Measurements from ENCODE around the gene IL7R. TPM values are rescaled to one million over a fixed set of nuclear protein-coding genes. Genes with fewer than 3 reads are reported as not detected.

Gene IL7R, protein sequence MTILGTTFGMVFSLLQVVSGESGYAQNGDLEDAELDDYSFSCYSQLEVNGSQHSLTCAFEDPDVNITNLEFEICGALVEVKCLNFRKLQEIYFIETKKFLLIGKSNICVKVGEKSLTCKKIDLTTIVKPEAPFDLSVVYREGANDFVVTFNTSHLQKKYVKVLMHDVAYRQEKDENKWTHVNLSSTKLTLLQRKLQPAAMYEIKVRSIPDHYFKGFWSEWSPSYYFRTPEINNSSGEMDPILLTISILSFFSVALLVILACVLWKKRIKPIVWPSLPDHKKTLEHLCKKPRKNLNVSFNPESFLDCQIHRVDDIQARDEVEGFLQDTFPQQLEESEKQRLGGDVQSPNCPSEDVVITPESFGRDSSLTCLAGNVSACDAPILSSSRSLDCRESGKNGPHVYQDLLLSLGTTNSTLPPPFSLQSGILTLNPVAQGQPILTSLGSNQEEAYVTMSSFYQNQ
- not detected in 2 replicates for total RNA-seq (2016; rRNA removed; fragmentation: Illumina TruSeq; extraction: Trizol)
- not detected in 2 replicates for total RNA-seq (2016; cell fraction: cytosol; rRNA removed; fragmentation: Illumina TruSeq; extraction: Trizol; ENCODE audit: low read depth)
- total RNA-seq (2016; cell fraction: insoluble cytoplasmic fraction; rRNA removed; fragmentation: Illumina TruSeq; extraction: Trizol) = not detected in 2 replicates
- total RNA-seq (2016; cell fraction: membrane; rRNA removed; fragmentation: Illumina TruSeq; extraction: Trizol) = not detected in 2 replicates
- total RNA-seq (2016; cell fraction: nucleus; rRNA removed; fragmentation: Illumina TruSeq; extraction: Trizol) = not detected in 2 replicates
- polyA plus RNA-seq (2011; rRNA removed) = not detected in 2 replicates
- not detected in 2 replicates for polyA plus RNA-seq (2011; cell fraction: cytosol; rRNA removed)
- not detected in 2 replicates for polyA plus RNA-seq (2011; cell fraction: nucleus; rRNA removed)
- not detected in 2 replicates for polyA plus RNA-seq (2012)
- not detected in 2 replicates for polyA plus RNA-seq (2016; cell fraction: cytosol; fragmentation: Illumina TruSeq; extraction: Trizol; ENCODE audit: low read depth)
- not detected in 2 replicates for polyA plus RNA-seq (2016; cell fraction: insoluble cytoplasmic fraction; fragmentation: Illumina TruSeq; extraction: Trizol; ENCODE audit: low read depth)
- polyA plus RNA-seq (2016; cell fraction: membrane; fragmentation: Illumina TruSeq; extraction: Trizol; ENCODE audit: low read depth) = not detected in 2 replicates
- not detected in 2 replicates for polyA plus RNA-seq (2016; cell fraction: nucleus; fragmentation: Illumina TruSeq; extraction: Trizol; ENCODE audit: insufficient read depth, low read depth)
- polyA minus RNA-seq (2011; rRNA and poly(A)+ RNA removed; ENCODE audit: low replicate concordance) = 3.3 TPM in 1 of 2 replicates, not detected in the other
- not detected in 2 replicates for polyA minus RNA-seq (2011; cell fraction: cytosol; rRNA and poly(A)+ RNA removed)
- not detected in 2 replicates for polyA minus RNA-seq (2011; cell fraction: nucleus; rRNA and poly(A)+ RNA removed)
- Bru-seq, nascent RNA = percentile 5 among the genes with signal in this experiment
- percentile 8 among the genes with signal in this experiment for BruChase-seq, experiment 1, labeled RNA remaining after a 6-hour chase
- BruChase-seq, experiment 2, labeled RNA remaining after a 2-hour chase = percentile 5 among the genes with signal in this experiment
- long read RNA-seq, experiment 1 = 0 reads
- long read RNA-seq, experiment 2 = 0 reads

DNA sequence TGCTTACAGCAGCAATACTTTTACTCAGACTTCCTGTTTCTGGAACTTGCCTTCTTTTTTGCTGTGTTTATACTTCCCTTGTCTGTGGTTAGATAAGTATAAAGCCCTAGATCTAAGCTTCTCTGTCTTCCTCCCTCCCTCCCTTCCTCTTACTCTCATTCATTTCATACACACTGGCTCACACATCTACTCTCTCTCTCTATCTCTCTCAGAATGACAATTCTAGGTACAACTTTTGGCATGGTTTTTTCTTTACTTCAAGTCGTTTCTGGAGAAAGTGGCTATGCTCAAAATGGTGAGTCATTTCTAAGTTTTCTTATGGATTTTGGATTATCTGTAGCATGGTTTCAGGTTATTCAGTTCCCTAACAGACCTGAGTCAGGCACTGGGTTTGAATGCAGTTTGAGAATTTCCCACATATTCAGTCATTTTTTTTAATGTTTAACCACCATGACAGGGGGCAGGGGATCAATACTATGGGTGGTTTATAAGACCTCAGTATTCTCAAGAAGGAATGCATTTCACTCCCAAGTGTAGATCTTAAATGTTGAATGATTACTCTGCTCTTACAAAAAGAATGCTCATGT is at the start of gene IL7R:
TSS of gene IL7R (plus strand) at position 127 of the 587 bp plus-strand sequence. CDS start at position 214, 87 bp downstream.
- CTCF ChIA-PET (ENCODE audit: low intra/inter-chr PET ratio, low total read pairs) = no interaction called here
- POLR2A ChIA-PET = no interaction called here

More for the DNA sequence above, at the start of gene IL7R:
- ATAC-seq (no peak), FAIRE-seq (no peak), DNase-seq (ENCODE audit: low spot score) (no peak)
- intact Hi-C loops (cut with micrococcal nuclease; ENCODE audit: unreplicated experiment) = no loop called here
- no peak within 1 kb of the TSS for H3K4me2 ChIP-seq (ENCODE audit: low read depth, low read length)
- no peaks in the 10 kb centered on the region for H3K9me3 ChIP-seq (ENCODE audit: low read length)
- WGBS (ENCODE audit: low lambda C conversion rate) = 0% methylated on average over 1 of the region's 1 CpG
- no peaks in the 10 kb centered on the region for H3K79me2 ChIP-seq (ENCODE audit: insufficient read depth, low read length)
- H3K27me3 ChIP-seq (ENCODE audit: control insufficient read depth in 1 of 2, insufficient read depth in 2 of 2, low read length in 2 of 2) = no peaks in the 10 kb centered on the region
- H3K4me3 ChIP-seq (replicated peaks in 1 of 3; ENCODE audit: insufficient read depth in 1 of 3, low read depth in 2 of 3, low read length in 3 of 3) = no peak within 1 kb of the TSS
- no peak within 1 kb of the TSS for H2AFZ ChIP-seq (ENCODE audit: low read length)
- H3K9ac ChIP-seq (ENCODE audit: insufficient read depth, low read depth, low read length) = no peak within 1 kb of the TSS
- no peaks in the 10 kb centered on the region for H3K4me1 ChIP-seq (ENCODE audit: insufficient read depth, low read length)
- no peak within 1 kb of the TSS for H3K27ac ChIP-seq (ENCODE audit: extremely low read length, insufficient read depth, low read length)
- H4K20me1 ChIP-seq (ENCODE audit: insufficient read depth, low read length) = no peaks in the 10 kb centered on the region
- no peaks in the 10 kb centered on the region for H3K36me3 ChIP-seq (replicated peaks in 1 of 2; ENCODE audit: control insufficient read depth in 1 of 2, insufficient read depth in 2 of 2, low read length in 2 of 2)
- in situ Hi-C loops (cut with HindIII; ENCODE audit: extremely low pct_ligation_motif_present, low pct_unique_long_range_greater_than_20kb) = no loop called here
- TF ChIP-seq ZNF12 (CRISPR knock-in tag; IDR thresholded peaks at IDR 0.05) (0 out of 2 replicates have a peak, but pooled peaks have one; percentile 40), ZNF101 (CRISPR knock-in tag; IDR thresholded peaks at IDR 0.05; ENCODE audit: borderline replicate concordance, low read depth) (no peak)
- no TSS peak for BruUV-seq (replicated peaks)

All from HepG2 (cell line).